ENCODE results near the gene CTNNA3. TPM values are rescaled to one million over a fixed set of nuclear protein-coding genes. Genes with fewer than 3 reads are reported as not detected.

Gene CTNNA3
- polyA plus RNA-seq, 1 experiment = not detected

GRCh38 chr10:67277402-67277801, 418.6 kb downstream of the CTNNA3 start:
- H3K36me3 ChIP-seq (ENCODE audit: control insufficient read depth, insufficient read depth, low read length) = no peaks in the 10 kb centered on the region
- DNase-seq (ENCODE audit: low read depth) = no peak
- no peak overlapping the region for H3K4me3 ChIP-seq (ENCODE audit: low read depth, low read length)
- TF ChIP-seq CTCF (IDR thresholded peaks at IDR 0.05; ENCODE audit: insufficient read depth, low read depth, low read length) = no peak
- no peaks in the 10 kb centered on the region for H3K27me3 ChIP-seq (ENCODE audit: control insufficient read depth, insufficient read depth, low read length)
- CTCF ChIA-PET = no interaction called here
- POLR2A ChIA-PET = no interaction called here

- Histone ChIP-seq H3K4me3 (ENCODE audit: low read depth, low read length) (no peak overlapping the region), H3K27me3 (ENCODE audit: control insufficient read depth, insufficient read depth, low read length) (no peaks in the 10 kb centered on the region), H3K36me3 (ENCODE audit: control insufficient read depth, insufficient read depth, low read length) (no peaks in the 10 kb centered on the region)
- DNase-seq (ENCODE audit: low read depth) = no peak
- ChIA-PET CTCF (no interaction called here), POLR2A (no interaction called here)
- no peak for TF ChIP-seq CTCF (IDR thresholded peaks at IDR 0.05; ENCODE audit: insufficient read depth, low read depth, low read length)
Observed at GRCh38 chr10:67269828-67270227, 426.2 kb downstream of the CTNNA3 start.

- no peaks in the 10 kb centered on the region for H3K27me3 ChIP-seq (ENCODE audit: control insufficient read depth, insufficient read depth, low read length)
- ChIA-PET CTCF (no interaction called here), POLR2A (no interaction called here)
- DNase-seq (ENCODE audit: low read depth) = no peak
- no peak for TF ChIP-seq CTCF (IDR thresholded peaks at IDR 0.05; ENCODE audit: insufficient read depth, low read depth, low read length)
- H3K4me3 ChIP-seq (ENCODE audit: low read depth, low read length) = no peak overlapping the region
- H3K36me3 ChIP-seq (ENCODE audit: control insufficient read depth, insufficient read depth, low read length) = no peaks in the 10 kb centered on the region
Observed at GRCh38 chr10:67268146-67268545, 427.8 kb downstream of the CTNNA3 start.

GRCh38 chr10:67262675-67263074, 433.3 kb downstream of the CTNNA3 start:
- CTCF ChIA-PET = no interaction called here
- DNase-seq (ENCODE audit: low read depth) = no peak
- POLR2A ChIA-PET = no interaction called here
- no peaks in the 10 kb centered on the region for H3K27me3 ChIP-seq (ENCODE audit: control insufficient read depth, insufficient read depth, low read length)
- no peak overlapping the region for H3K4me3 ChIP-seq (ENCODE audit: low read depth, low read length)
- no peaks in the 10 kb centered on the region for H3K36me3 ChIP-seq (ENCODE audit: control insufficient read depth, insufficient read depth, low read length)
- TF ChIP-seq CTCF (IDR thresholded peaks at IDR 0.05; ENCODE audit: insufficient read depth, low read depth, low read length) = no peak

- POLR2A ChIA-PET = no interaction called here
- Histone ChIP-seq H3K4me3 (ENCODE audit: low read depth, low read length) (no peak overlapping the region), H3K27me3 (ENCODE audit: control insufficient read depth, insufficient read depth, low read length) (no peaks in the 10 kb centered on the region), H3K36me3 (ENCODE audit: control insufficient read depth, insufficient read depth, low read length) (no peaks in the 10 kb centered on the region)
- CTCF ChIA-PET = no interaction called here
- no peak for DNase-seq (ENCODE audit: low read depth)
- no peak for TF ChIP-seq CTCF (IDR thresholded peaks at IDR 0.05; ENCODE audit: insufficient read depth, low read depth, low read length)
Observed at GRCh38 chr10:67261300-67261797, 434.6 kb downstream of the CTNNA3 start.

Data from BJ (cell line).